H1 (cell line): ENCODE data around the gene MRAP. TPM values are rescaled to one million over a fixed set of nuclear protein-coding genes. Genes with fewer than 3 reads are reported as not detected.

Source experiments
- CTCF ChIA-PET: fragments of 300-600 bp; sonication (Branson Sonifier 250); formaldehyde crosslinking; loops from one replicate; lab custom pipeline; 2021; ENCODE audit not compliant: partially characterized antibody; lab: Charles Lee
- POLR2A ChIA-PET: fragments of 300-600 bp; sonication (Branson Sonifier 250); formaldehyde crosslinking; loops from one replicate; lab custom pipeline; 2021; ENCODE audit warnings: inconsistent platforms; ENCODE audit not compliant: partially characterized antibody; lab: Charles Lee
- DNase-seq, 2 experiments: peaks; one replicate each; pipeline versions ENCODE4 v3.0.0 to v3.0.0-alpha.2; 2010 to 2022; ENCODE audit warnings: low spot score in 2 of 2, low read depth in 1 of 2, mixed read lengths in 1 of 2
- FAIRE-seq: peaks from 2 replicates; lab custom pipeline; 2011; peaks lifted over from hg19 to GRCh38; lab: Jason Lieb, UNC
- H2AFZ ChIP-seq: 2 replicates; pipeline ENCODE4 v1.8.1; 2012; ENCODE audit warnings: low read length, inconsistent platforms
- H2AK5ac ChIP-seq: 2 replicates; pipeline ENCODE4 v1.6.1; 2013; ENCODE audit warnings: low read depth, low read length
- H2BK120ac ChIP-seq: replicated peaks from 2 replicates; pipeline ENCODE3; 2013; ENCODE audit warnings: low read depth, low read length, inconsistent platforms
- H2BK12ac ChIP-seq: 2 replicates; pipeline ENCODE4 v1.6.1; 2013; ENCODE audit warnings: low read depth, low read length
- H2BK15ac ChIP-seq: 2 replicates; pipeline ENCODE4 v1.6.1; 2013; ENCODE audit warnings: low read length
- H2BK20ac ChIP-seq: 2 replicates; pipeline ENCODE4 v1.6.1; 2013; ENCODE audit warnings: low read length
- H2BK5ac ChIP-seq: 2 replicates; pipeline ENCODE4 v1.6.1; 2013; ENCODE audit warnings: low read depth, low read length
- H3K14ac ChIP-seq: 2 replicates; pipeline ENCODE4 v1.6.1; 2013; ENCODE audit warnings: inconsistent platforms; ENCODE audit not compliant: insufficient read length
- H3K18ac ChIP-seq: 2 replicates; pipeline ENCODE4 v1.6.1; 2013; ENCODE audit warnings: low read length; ENCODE audit errors: extremely low read depth
- H3K23ac ChIP-seq: 2 replicates; pipeline ENCODE4 v1.6.1; 2013; ENCODE audit warnings: inconsistent platforms; ENCODE audit not compliant: insufficient read length
- H3K23me2 ChIP-seq: 2 replicates; pipeline ENCODE4 v1.6.1; 2013; ENCODE audit warnings: low read depth, low read length
- H3K27ac ChIP-seq: 2 replicates; pipeline ENCODE4 v1.6.1; 2011; ENCODE audit warnings: low read depth, low read length, inconsistent platforms
- H3K27me3 ChIP-seq, 4 experiments: replicated peaks in 1 of 4; 1 replicate in 1 of 4; 2 replicates in 3 of 4; pipeline versions ENCODE4 v1.6.1 to v1.8.1; 2011 to 2013; ENCODE audit warnings: low read length in 3 of 4, mild to moderate bottlenecking in 3 of 4, inconsistent platforms in 2 of 4, mixed read lengths in 2 of 4, moderate library complexity in 1 of 4; ENCODE audit not compliant: control insufficient read depth in 3 of 4, insufficient read depth in 3 of 4; ENCODE audit errors: extremely low read depth in 1 of 4
- H3K36me3 ChIP-seq, 4 experiments: 2 replicates each; pipeline versions ENCODE4 v1.6.1 to v1.8.1; 2011 to 2013; ENCODE audit warnings: mild to moderate bottlenecking in 4 of 4, low read length in 3 of 4, moderate library complexity in 2 of 4, control low read depth in 1 of 4, inconsistent platforms in 1 of 4; ENCODE audit not compliant: insufficient read depth in 4 of 4, control insufficient read depth in 2 of 4
- H3K4ac ChIP-seq: replicated peaks from 2 replicates; pipeline ENCODE3; 2013; ENCODE audit warnings: low read length, low read depth, mixed read lengths, inconsistent platforms; ENCODE audit not compliant: insufficient read length
- H3K4me1 ChIP-seq, 4 experiments: replicated peaks in 1 of 4; 1 replicate in 1 of 4; 2 replicates in 3 of 4; pipeline versions ENCODE4 v1.6.1 to v1.8.1; 2011 to 2013; ENCODE audit warnings: low read length in 3 of 4, inconsistent platforms in 2 of 4, mixed read lengths in 1 of 4; ENCODE audit not compliant: insufficient read depth in 4 of 4, control insufficient read depth in 3 of 4
- H3K4me2 ChIP-seq, 2 experiments: 2 replicates each; pipeline versions ENCODE4 v1.6.1 to v1.8.1; 2011 to 2013; ENCODE audit warnings: low read depth in 2 of 2, low read length in 2 of 2, control low read depth in 1 of 2, inconsistent platforms in 1 of 2, mild to moderate bottlenecking in 1 of 2; ENCODE audit not compliant: insufficient read depth in 1 of 2
- H3K4me3 ChIP-seq, 4 experiments: fragments of 200-600, 300-600 bp in 1 of 4; sonication (generic), shearing (Covaris generic), sonication (Bioruptor Twin) in 1 of 4; 2 replicates each; pipeline versions ENCODE4 v1.5.1 to v1.8.1; 2011 to 2016; ENCODE audit warnings: low read length in 4 of 4, low read depth in 3 of 4, control low read depth in 2 of 4, inconsistent platforms in 2 of 4, mild to moderate bottlenecking in 2 of 4, mixed read lengths in 1 of 4, moderate library complexity in 1 of 4; ENCODE audit not compliant: insufficient read depth in 2 of 4; ENCODE audit errors: extremely low read depth in 1 of 4
- H3K56ac ChIP-seq: replicated peaks from 2 replicates; pipeline ENCODE3; 2013; ENCODE audit warnings: low read depth, mild to moderate bottlenecking, mixed read lengths, low read length, inconsistent platforms; ENCODE audit not compliant: insufficient read length
- H3K79me1 ChIP-seq: 2 replicates; pipeline ENCODE4 v1.6.1; 2013; ENCODE audit warnings: low read depth, low read length, control low read depth
- H3K79me2 ChIP-seq, 2 experiments: 2 replicates each; pipeline versions ENCODE4 v1.6.1 to v1.8.1; 2012 to 2013; ENCODE audit warnings: low read length in 2 of 2, mild to moderate bottlenecking in 2 of 2, inconsistent platforms in 1 of 2; ENCODE audit not compliant: insufficient read depth in 2 of 2, control insufficient read depth in 1 of 2
- H3K9ac ChIP-seq, 4 experiments: replicated peaks in 1 of 4; 1 replicate in 1 of 4; 2 replicates in 3 of 4; pipeline versions ENCODE4 v1.6.1 to v1.8.1; 2011 to 2013; ENCODE audit warnings: low read depth in 3 of 4, low read length in 3 of 4, control low read depth in 2 of 4, mild to moderate bottlenecking in 2 of 4, moderate library complexity in 2 of 4, inconsistent platforms in 1 of 4; ENCODE audit errors: extremely low read depth in 1 of 4
- H3K9me3 ChIP-seq, 2 experiments: 2 replicates each; pipeline versions ENCODE4 v1.6.1 to v1.8.1; 2012 to 2013; ENCODE audit warnings: mild to moderate bottlenecking in 2 of 2, moderate library complexity in 2 of 2, control low read depth in 1 of 2, inconsistent platforms in 1 of 2, low read depth in 1 of 2, low read length in 1 of 2, mixed read lengths in 1 of 2; ENCODE audit not compliant: insufficient read depth in 2 of 2
- H4K20me1 ChIP-seq, 2 experiments: replicated peaks in 1 of 2; 2 replicates each; pipeline versions ENCODE3 to v1.8.1; 2011 to 2013; ENCODE audit warnings: inconsistent platforms in 2 of 2, low read length in 2 of 2, mild to moderate bottlenecking in 1 of 2; ENCODE audit not compliant: insufficient read depth in 2 of 2, control insufficient read depth in 1 of 2
- H4K5ac ChIP-seq: 2 replicates; pipeline ENCODE4 v1.6.1; 2013; ENCODE audit warnings: low read length, low read depth, mixed read lengths, inconsistent platforms; ENCODE audit not compliant: insufficient read length
- H4K8ac ChIP-seq: 2 replicates; pipeline ENCODE4 v1.8.0; 2013; ENCODE audit warnings: mild to moderate bottlenecking, moderate library complexity, low read length, inconsistent platforms; ENCODE audit not compliant: insufficient read depth; ENCODE audit errors: extremely low read depth
- H4K91ac ChIP-seq: replicated peaks from 2 replicates; pipeline ENCODE3; 2013; ENCODE audit warnings: low read length, mixed read lengths, inconsistent platforms; ENCODE audit not compliant: insufficient read length
- POLR2AphosphoS5 ChIP-seq: IDR thresholded peaks from 2 replicates; pipeline ENCODE4 v1.6.1; 2011; ENCODE audit warnings: low read depth, low read length
- TAF7 ChIP-seq: optimal IDR thresholded peaks from 2 replicates; pipeline ENCODE3; 2011; ENCODE audit warnings: low read depth, mild to moderate bottlenecking, inconsistent platforms, low read length, moderate library complexity, borderline replicate concordance
- WGBS, 2 experiments: shearing (Covaris generic) in 1 of 2; methylation state at CpG; one replicate each; pipeline versions ENCODE4 v1.1.6 to v1.1.7; 2013 to 2015; ENCODE audit warnings: low lambda C conversion rate in 2 of 2, mixed read lengths in 2 of 2, inconsistent platforms in 1 of 2, low coverage in 1 of 2, missing lambda C conversion rate in 1 of 2; ENCODE audit not compliant: insufficient replicate concordance in 2 of 2, insufficient coverage in 1 of 2, insufficient read length in 1 of 2; ENCODE audit errors: extremely low coverage in 1 of 2, missing lambda C conversion rate in 1 of 2; 5-methylcytosine and 5-hydroxymethylcytosine counted together
- polyA plus RNA-seq, 7 experiments: library from polyadenylated mRNA; depleted of rRNA in 3 of 7; stranded (reverse) in 5 of 7; unstranded in 2 of 7; fragments of >200 nt in 5 of 7; fragments of 200-250 nt in 2 of 7; gene quantifications; 1 replicate in 5 of 7; 2 replicates in 1 of 7; 4 replicates in 1 of 7; pipeline versions ENCODE4 v1.2.1 to v1.2.3, GENCODE V29; 2011 to 2013; ENCODE audit warnings: missing spikeins in 2 of 7, mixed read lengths in 2 of 7
- total RNA-seq: library from RNA; stranded (reverse); fragmentation: NEBNext Ultra II Directional; extraction: Animal tissue kit (Norgen Biotek cat#: 25700); gene quantifications from 2 replicates; pipeline ENCODE4 v1.2.1, GENCODE V29; 2021

Gene MRAP
- total and polyA plus RNA-seq, 2 of the 8 experiments (the other 6 are each of a cell fraction or from before 2014, with no cell fraction given), result not detected

DNA sequence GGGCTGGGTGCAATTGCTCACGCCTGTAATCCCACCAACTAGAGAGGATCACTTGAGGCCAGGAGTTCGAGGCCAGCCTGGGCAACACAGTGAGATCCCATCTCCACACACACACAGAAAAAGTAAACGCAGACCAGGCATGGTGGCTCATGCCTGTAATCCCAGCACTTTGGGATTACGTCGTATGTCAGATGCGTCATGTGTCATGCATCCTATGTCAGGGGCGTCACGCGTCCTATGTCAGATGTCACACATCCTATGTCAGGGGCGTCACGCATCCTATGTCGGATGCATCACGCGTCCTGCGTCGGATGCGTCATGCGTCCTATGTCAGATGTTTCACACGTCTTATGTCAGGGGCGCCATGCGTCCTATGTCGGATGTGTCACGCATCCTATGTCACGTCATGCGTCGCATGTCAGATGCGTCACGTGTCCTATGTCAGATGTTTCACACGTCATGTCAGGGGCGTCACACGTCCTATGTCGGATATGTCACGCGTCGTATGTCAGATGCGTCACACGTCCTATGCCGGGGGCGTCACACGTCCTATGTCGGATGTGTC is 1.5 kb downstream of the MRAP start:
- Histone ChIP-seq H4K91ac (no peak overlapping the region), H2BK5ac (no peak overlapping the region; the same call in 1 of the 2 replicates), H4K8ac (no peak overlapping the region), H3K14ac (no peak overlapping the region), H4K20me1 (peaks cover 2 to 7% of the 10 kb centered on the region in 2 experiments), H3K27me3 (no peaks in the 10 kb centered on the region), H2AK5ac (peak overlapping the region; percentile 87; the same call in 1 of the 2 replicates), H3K79me2 (no peaks in the 10 kb centered on the region), H3K79me1 (no peaks in the 10 kb centered on the region), H3K56ac (no peak overlapping the region), H2BK20ac (no peak overlapping the region), H3K4me3 (no peak overlapping the region), H4K5ac (no peak overlapping the region), H3K27ac (no peak overlapping the region), H3K36me3 (peaks cover 0 to 3% (median 0%) of the 10 kb centered on the region in 4 experiments; a peak in 1 of 8 replicates), H2BK12ac (0 out of 2 replicates have a peak overlapping the region, but pooled peaks have one; percentile 50), H2BK120ac (no peak overlapping the region), H3K23ac (no peak overlapping the region), H3K9ac (no peak overlapping the region), H3K4me2 (no peak overlapping the region), H3K4ac (no peak overlapping the region), H3K18ac (no peak overlapping the region), H3K4me1 (no peaks in the 10 kb centered on the region), H2AFZ (no peak overlapping the region), H2BK15ac (no peak overlapping the region), H3K23me2 (no peaks in the 10 kb centered on the region; the same call in 1 of the 2 replicates), H3K9me3 (peaks cover 0 to 3% of the 10 kb centered on the region in 2 experiments; a peak in 1 of 4 replicates)
- no peak for FAIRE-seq
- TF ChIP-seq POLR2AphosphoS5 (peak; percentile 40; the same call in 1 of the 2 replicates), TAF7 (no peak)
- DNase-seq, result no peak
- CTCF ChIA-PET, result interaction anchor here (0.9 to 1.9 kb wide), 2 partner anchors 9 to 13 kb away, joined by 3 to 5 read pairs; no protein-coding TSS in a partner anchor
- POLR2A ChIA-PET, result no interaction called here
- WGBS, 2 experiments, result 94% methylated on average over 41 of the region's 41 CpGs; no CpG with 5 or more reads in 1 of the 2 experiments
